IMR-90 (cell line): ENCODE measurements around the gene RSU1. TPM values are rescaled to one million over a fixed set of nuclear protein-coding genes. Genes with fewer than 3 reads are reported as not detected.

Source experiments
- ATAC-seq: fragments of 200-7000 bp; cut with Tn5 transposase; 2 replicates; pipeline ENCODE4 v1.9.1; 2020; ENCODE audit warnings: low read depth, mild to moderate bottlenecking, moderate library complexity
- BruUV-seq: library from RNA; stranded (reverse); fragments of 400-500 nt; replicated peaks from 2 replicates; lab custom pipeline; 2021; lab: Mats Ljungman, UMichigan
- CTCF ChIA-PET: fragments of 300-600 bp; formaldehyde crosslinking; extraction: SDS; loops from one replicate; lab custom pipeline; 2021; ENCODE audit warnings: antibody characterized with exemption; lab: Yijun Ruan, JAX
- POLR2A ChIA-PET: fragments of 300-600 bp; sonication (Branson Sonifier 250); formaldehyde crosslinking; loops from one replicate; lab custom pipeline; 2022; ENCODE audit warnings: antibody characterized with exemption; ENCODE audit not compliant: unreplicated experiment; lab: Charles Lee
- DNase-seq: peaks from one replicate; pipeline ENCODE4 v3.0.0; 2013
- H2AFZ ChIP-seq: replicated peaks from 2 replicates; pipeline ENCODE3; 2013; ENCODE audit warnings: low read length, mild to moderate bottlenecking; ENCODE audit not compliant: poor library complexity
- H2AK5ac ChIP-seq: 2 replicates; pipeline ENCODE4 v1.6.1; 2013; ENCODE audit warnings: low read depth, low read length, inconsistent platforms
- H2AK9ac ChIP-seq: replicated peaks from 2 replicates; pipeline ENCODE3; 2013; ENCODE audit warnings: mild to moderate bottlenecking, low read depth, low read length, moderate library complexity; ENCODE audit not compliant: poor library complexity
- H2BK120ac ChIP-seq: 2 replicates; pipeline ENCODE4 v1.6.1; 2013; ENCODE audit warnings: low read depth, low read length, inconsistent platforms
- H2BK15ac ChIP-seq: 3 replicates; pipeline ENCODE4 v1.6.1; 2013; ENCODE audit warnings: low read depth, low read length, inconsistent platforms
- H2BK20ac ChIP-seq: 2 replicates; pipeline ENCODE4 v1.6.1; 2013; ENCODE audit warnings: low read depth, mild to moderate bottlenecking, inconsistent platforms, low read length, moderate library complexity
- H2BK5ac ChIP-seq: 2 replicates; pipeline ENCODE4 v1.6.1; 2013; ENCODE audit warnings: mild to moderate bottlenecking, low read depth, low read length, inconsistent platforms; ENCODE audit not compliant: poor library complexity, severe bottlenecking
- H3K14ac ChIP-seq: replicated peaks from 2 replicates; pipeline ENCODE4 v1.6.1; 2013; ENCODE audit warnings: low read depth, low read length, inconsistent platforms
- H3K18ac ChIP-seq: 2 replicates; pipeline ENCODE4 v1.6.1; 2013; ENCODE audit warnings: low read depth, low read length, control low read depth
- H3K23ac ChIP-seq: 2 replicates; pipeline ENCODE4 v1.6.1; 2013; ENCODE audit warnings: low read depth, low read length, inconsistent platforms
- H3K27ac ChIP-seq: 2 replicates; pipeline ENCODE4 v1.5.1; 2013; ENCODE audit warnings: mild to moderate bottlenecking, control low read depth, low read length; ENCODE audit not compliant: insufficient read depth
- H3K27me3 ChIP-seq: 2 replicates; pipeline ENCODE4 v1.6.1; 2013; ENCODE audit warnings: low read length; ENCODE audit not compliant: control insufficient read depth, insufficient read depth
- H3K36me3 ChIP-seq: 2 replicates; pipeline ENCODE4 v1.6.1; 2013; ENCODE audit warnings: low read length, mixed read lengths; ENCODE audit not compliant: control insufficient read depth, insufficient read depth
- H3K4ac ChIP-seq: 2 replicates; pipeline ENCODE4 v1.6.1; 2013; ENCODE audit warnings: low read depth, low read length, inconsistent platforms
- H3K4me1 ChIP-seq: 2 replicates; pipeline ENCODE4 v1.6.1; 2013; ENCODE audit warnings: low read length, mixed read lengths; ENCODE audit not compliant: control insufficient read depth, insufficient read depth
- H3K4me2 ChIP-seq: 2 replicates; pipeline ENCODE4 v1.6.1; 2013; ENCODE audit warnings: low read depth, mild to moderate bottlenecking, control low read depth, low read length, moderate library complexity
- H3K4me3 ChIP-seq: 2 replicates; pipeline ENCODE4 v1.5.1; 2013; ENCODE audit warnings: low read depth, mild to moderate bottlenecking, control low read depth, low read length, moderate library complexity; ENCODE audit not compliant: insufficient read depth
- H3K56ac ChIP-seq: 2 replicates; pipeline ENCODE4 v1.6.1; 2013; ENCODE audit warnings: low read length, inconsistent platforms; ENCODE audit not compliant: insufficient read depth; ENCODE audit errors: extremely low read depth
- H3K79me1 ChIP-seq, 2 experiments: 2 replicates each; pipeline ENCODE4 v1.6.1; 2013; ENCODE audit warnings: low read length in 2 of 2, inconsistent platforms in 1 of 2, low read depth in 1 of 2
- H3K9ac ChIP-seq: 2 replicates; pipeline ENCODE4 v1.6.1; 2013; ENCODE audit warnings: low read depth, low read length, control low read depth
- H3K9me1 ChIP-seq: 2 replicates; pipeline ENCODE4 v1.6.1; 2013; ENCODE audit warnings: low read length, inconsistent platforms; ENCODE audit not compliant: insufficient read depth
- H3K9me3 ChIP-seq: 2 replicates; pipeline ENCODE4 v1.6.1; 2013; ENCODE audit warnings: low read length; ENCODE audit not compliant: control insufficient read depth, insufficient read depth
- H4K20me1 ChIP-seq: 2 replicates; pipeline ENCODE4 v1.6.1; 2013; ENCODE audit warnings: low read length, inconsistent platforms; ENCODE audit not compliant: insufficient read depth
- H4K5ac ChIP-seq: 2 replicates; pipeline ENCODE4 v1.6.1; 2013; ENCODE audit warnings: mild to moderate bottlenecking, low read depth, low read length, control low read depth
- H4K8ac ChIP-seq, 2 experiments: 2 replicates each; pipeline ENCODE4 v1.6.1; 2013; ENCODE audit warnings: low read depth in 2 of 2, low read length in 2 of 2, control low read depth in 1 of 2, inconsistent platforms in 1 of 2
- H4K91ac ChIP-seq: 2 replicates; pipeline ENCODE4 v1.6.1; 2013; ENCODE audit warnings: low read depth, low read length, inconsistent platforms; ENCODE audit not compliant: insufficient read depth
- BHLHE40 ChIP-seq: fragments of 150-350 bp; IDR thresholded peaks from 2 replicates; pipeline ENCODE4 v1.6.1; 2016; ENCODE audit warnings: mild to moderate bottlenecking, low read depth, low read length
- CEBPB ChIP-seq: IDR thresholded peaks from 2 replicates; pipeline ENCODE4 v1.6.1; 2012; ENCODE audit warnings: low read depth, low read length, improper control_type of control experiment
- CHD1 ChIP-seq: IDR thresholded peaks from 2 replicates; pipeline ENCODE4 v1.6.1; 2012; ENCODE audit warnings: low read depth, low read length, improper control_type of control experiment
- CTCF ChIP-seq: conservative IDR thresholded peaks from 2 replicates; pipeline ENCODE4 v1.5.1; 2012; ENCODE audit warnings: mild to moderate bottlenecking, low read depth, low read length, improper control_type of control experiment
- ELK1 ChIP-seq: fragments of 150-350 bp; IDR thresholded peaks from 2 replicates; pipeline ENCODE4 v1.6.1; 2016; ENCODE audit warnings: low read depth, mild to moderate bottlenecking, low read length, moderate library complexity, borderline replicate concordance
- FOS ChIP-seq: fragments of 150-350 bp; IDR thresholded peaks from 2 replicates; pipeline ENCODE4 v1.6.1; 2016; ENCODE audit warnings: low read depth, low read length
- MAFK ChIP-seq: IDR thresholded peaks from 2 replicates; pipeline ENCODE4 v1.6.1; 2012; ENCODE audit warnings: low read depth, low read length, improper control_type of control experiment
- MAZ ChIP-seq: IDR thresholded peaks from 2 replicates; pipeline ENCODE4 v1.6.1; 2012; ENCODE audit warnings: low read depth, mild to moderate bottlenecking, low read length, improper control_type of control experiment, moderate library complexity, borderline replicate concordance
- MXI1 ChIP-seq: IDR thresholded peaks from 2 replicates; pipeline ENCODE4 v1.6.1; 2012; ENCODE audit warnings: low read depth, mild to moderate bottlenecking, low read length, moderate library complexity, borderline replicate concordance
- NFE2L2 ChIP-seq: fragments of 150-350 bp; IDR thresholded peaks from 2 replicates; pipeline ENCODE4 v1.6.1; 2016; ENCODE audit warnings: low read depth, mild to moderate bottlenecking, low read length
- POLR2A ChIP-seq: IDR thresholded peaks from 2 replicates; pipeline ENCODE4 v1.6.1; 2012; ENCODE audit warnings: mild to moderate bottlenecking, low read depth, low read length
- RAD21 ChIP-seq: IDR thresholded peaks from 2 replicates; pipeline ENCODE4 v1.6.1; 2012; ENCODE audit warnings: low read length, improper control_type of control experiment
- RCOR1 ChIP-seq: IDR thresholded peaks from 2 replicates; pipeline ENCODE4 v1.6.1; 2012; ENCODE audit warnings: mild to moderate bottlenecking, low read length, improper control_type of control experiment; ENCODE audit not compliant: insufficient replicate concordance
- RFX5 ChIP-seq: IDR thresholded peaks from 2 replicates; pipeline ENCODE4 v1.8.0; 2012; ENCODE audit warnings: low read depth, mild to moderate bottlenecking, low read length, moderate library complexity
- SMC3 ChIP-seq: fragments of 150-350 bp; IDR thresholded peaks from 2 replicates; pipeline ENCODE4 v1.6.1; 2016; ENCODE audit warnings: low read depth, mild to moderate bottlenecking, antibody characterized with exemption, low read length, moderate library complexity
- WGBS, 2 experiments: methylation state at CpG; one replicate each; pipeline versions ENCODE4 v1.1.5 to v1.1.7; 2013; ENCODE audit warnings: missing lambda C conversion rate in 2 of 2; ENCODE audit not compliant: insufficient read length in 1 of 2; ENCODE audit errors: extremely low coverage in 2 of 2; 5-methylcytosine and 5-hydroxymethylcytosine counted together
- dilution Hi-C: fragments of 300-500 bp; cut with HindIII; formaldehyde crosslinking; loops from one replicate; pipeline ENCODE4 v1.14.3; 2018; ENCODE audit warnings: low sequenced_read_pairs; ENCODE audit not compliant: unreplicated experiment
- in situ Hi-C: fragments of 300-500 bp; cut with MboI; formaldehyde crosslinking; loops from 3 replicates; pipeline ENCODE4 v1.14.3; 2019; ENCODE audit warnings: low sequenced_read_pairs, inconsistent platforms, mixed read lengths
- intact Hi-C: fragments of 100-400 bp; cut with micrococcal nuclease; formaldehyde crosslinking; loops from 2 replicates; pipeline ENCODE4 v1.10.0; 2022
- polyA plus RNA-seq, 3 experiments: library from polyadenylated mRNA; depleted of rRNA; stranded (reverse); fragments of >200 nt; gene quantifications; 2 replicates each; pipeline ENCODE4 v1.2.3, GENCODE V29; 2012; ENCODE audit warnings: low replicate concordance in 1 of 3
- total RNA-seq: library from RNA; depleted of rRNA; stranded (reverse); fragments of >200 nt; gene quantifications from 2 replicates; pipeline ENCODE4 v1.2.3, GENCODE V29; 2012

Gene RSU1
- total and polyA plus RNA-seq, 2 of the 4 experiments (the other 2 are of a cell fraction) = 134 to 148 TPM

- in situ Hi-C loops (no loop called here), dilution Hi-C loops (no loop called here), intact Hi-C loops (no loop called here)
- Histone ChIP-seq H3K9me3 (no peaks in the 10 kb centered on the region), H3K27ac (no peak overlapping the region), H4K8ac (no peak overlapping the region), H2AK9ac (no peak overlapping the region), H3K56ac (no peak overlapping the region), H3K14ac (no peak overlapping the region), H3K23ac (no peak overlapping the region), H2BK20ac (no peak overlapping the region), H2BK15ac (no peak overlapping the region), H2AK5ac (no peak overlapping the region), H4K91ac (no peak overlapping the region), H3K36me3 (no peaks in the 10 kb centered on the region), H3K4ac (no peak overlapping the region), H3K9me1 (no peaks in the 10 kb centered on the region; the same call in 1 of the 2 replicates), H3K27me3 (no peaks in the 10 kb centered on the region), H3K18ac (no peak overlapping the region), H3K4me1 (peaks cover 4% of the 10 kb centered on the region), H2AFZ (no peak overlapping the region), H3K4me2 (no peak overlapping the region), H3K4me3 (no peak overlapping the region), H2BK5ac (no peak overlapping the region), H4K5ac (no peak overlapping the region), H3K79me1 (peaks cover 13 to 29% of the 10 kb centered on the region in 2 experiments), H3K9ac (no peak overlapping the region), H2BK120ac (no peak overlapping the region), H4K20me1 (peaks cover 10% of the 10 kb centered on the region; the same call in 1 of the 2 replicates)
- ATAC-seq = no peak
- ChIA-PET POLR2A (no interaction called here), CTCF (no interaction called here)
- no peak for DNase-seq
- WGBS, 2 experiments = 100% methylated on average over 2 of the region's 13 CpGs; no CpG with 5 or more reads in 1 of the 2 experiments
- TF ChIP-seq CEBPB = no peak
- TF ChIP-seq MXI1 = no peak
- TF ChIP-seq RAD21 = no peak
- TF ChIP-seq RFX5 = no peak
- TF ChIP-seq CTCF = no peak
- TF ChIP-seq FOS = no peak
- TF ChIP-seq RCOR1 = no peak
- no peak for TF ChIP-seq ELK1
- TF ChIP-seq BHLHE40 = no peak
- no peak for TF ChIP-seq MAZ
- TF ChIP-seq MAFK = no peak
- no peak for TF ChIP-seq CHD1
- no peak for TF ChIP-seq POLR2A
- no peak for TF ChIP-seq NFE2L2
- TF ChIP-seq SMC3 = no peak
- no TSS peak for BruUV-seq
These were observed 170.8 kb downstream of the RSU1 start for GRCh38 chr10:16646181-16647059.
